Measurements from ENCODE around the gene PBX3.

- TF ChIP-seq RELA (IDR thresholded peaks at IDR 0.05; ENCODE audit: borderline replicate concordance, partially characterized antibody) (no peak), HDAC2 (IDR thresholded peaks at IDR 0.05) (no peak)
These were observed 245.4 kb downstream of the PBX3 start for GRCh38 chr9:125992557-125992956.
